HS-5 (cell line): Measurements from ENCODE around the gene SLC13A2.

Experiments
- DNase-seq: peaks from one replicate; pipeline ENCODE4 v3.0.0-alpha.2; 2012; ENCODE audit warnings: low read depth

The SLC13A2 gene

DNA sequence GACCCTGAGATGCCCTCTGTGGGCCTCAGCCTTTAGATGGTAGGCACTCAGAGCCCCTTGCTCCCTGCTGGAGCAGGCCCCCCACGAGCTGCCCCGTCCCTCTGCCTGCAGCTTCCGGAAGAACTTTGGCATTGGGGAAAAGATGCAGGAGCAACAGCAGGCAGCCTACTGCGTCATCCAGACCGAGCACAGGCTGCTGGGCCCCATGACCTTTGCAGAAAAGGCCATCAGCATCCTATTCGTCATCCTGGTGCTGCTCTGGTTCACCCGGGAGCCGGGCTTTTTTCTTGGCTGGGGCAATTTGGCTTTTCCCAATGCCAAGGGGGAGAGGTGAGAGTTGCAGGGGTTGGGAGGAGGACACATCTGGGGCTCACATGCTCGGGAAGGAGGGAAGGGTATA lies 20.0 kb downstream of the SLC13A2 start:
- DNase-seq: no peak

DNA sequence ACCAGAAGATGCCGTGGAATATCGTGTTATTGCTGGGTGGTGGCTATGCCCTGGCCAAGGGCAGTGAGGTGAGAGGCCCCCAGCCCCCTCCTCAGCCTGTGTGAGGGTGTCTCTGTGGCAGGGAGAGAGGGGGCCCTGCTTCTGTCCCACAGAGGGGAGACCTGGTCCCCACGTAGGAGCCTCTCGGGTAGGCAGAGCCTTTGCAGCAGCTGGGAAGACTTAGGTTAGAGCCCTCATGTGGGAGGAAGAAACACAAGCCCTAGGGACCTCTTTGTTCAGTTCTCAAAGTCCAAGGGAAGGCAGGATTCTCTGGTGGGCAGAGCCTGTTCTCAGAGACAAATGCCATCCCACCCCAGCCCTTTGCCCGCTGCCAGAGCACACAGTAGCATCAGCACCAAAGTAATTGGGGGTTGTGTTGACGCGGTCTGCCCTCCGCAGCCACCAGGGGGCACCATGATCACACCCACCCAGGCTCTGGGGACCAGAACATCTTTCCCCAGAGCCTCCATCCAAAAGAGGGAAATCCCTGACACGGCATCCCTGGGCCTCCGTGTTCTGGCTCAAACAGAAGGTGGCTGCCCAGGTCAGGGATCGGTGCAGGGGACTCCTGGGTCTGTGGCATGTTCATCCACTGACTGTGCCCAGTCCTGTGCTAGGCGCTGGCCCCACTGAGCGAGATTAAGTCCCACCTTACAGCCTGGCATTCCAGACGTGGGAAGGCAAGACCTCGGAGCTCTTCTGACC lies 21.2 kb downstream of the SLC13A2 start:
- DNase-seq: no peak

DNA sequence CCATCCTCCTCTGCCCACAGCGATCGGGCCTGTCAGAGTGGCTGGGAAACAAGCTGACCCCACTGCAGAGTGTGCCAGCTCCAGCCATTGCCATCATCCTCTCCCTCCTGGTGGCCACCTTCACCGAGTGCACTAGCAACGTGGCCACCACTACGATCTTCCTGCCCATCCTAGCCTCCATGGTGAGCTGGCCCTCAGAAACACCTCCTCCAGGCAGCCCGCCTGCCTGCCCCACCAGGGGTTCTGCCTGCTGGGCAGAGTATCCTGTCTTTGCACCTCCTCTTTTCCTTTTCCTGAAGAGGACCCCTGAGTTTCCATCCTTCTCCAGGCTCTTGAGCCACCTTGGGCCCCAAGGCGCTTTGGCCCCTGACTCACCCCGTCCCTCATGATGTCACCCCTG lies 22.2 kb downstream of the SLC13A2 start:
- DNase-seq: no peak

DNA sequence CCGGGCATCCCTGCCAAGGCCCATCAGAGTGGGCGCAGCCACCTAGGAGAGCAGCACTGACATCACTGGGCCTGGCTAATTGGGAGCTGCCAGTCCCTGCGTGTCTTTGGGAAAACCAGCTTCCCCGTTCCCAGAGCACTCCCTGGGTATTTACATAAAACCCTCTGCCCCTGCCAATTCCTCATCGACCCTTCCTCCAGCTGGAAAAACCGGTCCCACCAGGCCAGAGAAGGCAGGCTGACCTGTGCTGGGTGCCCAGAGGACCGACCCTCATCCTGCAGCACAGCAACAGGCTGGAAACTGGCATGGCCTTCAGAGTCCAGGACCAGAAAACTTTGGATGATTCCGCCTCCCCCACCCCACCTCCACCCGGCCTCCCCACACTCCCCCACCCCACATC lies 24.5 kb downstream of the SLC13A2 start:
- no peak for DNase-seq

DNA sequence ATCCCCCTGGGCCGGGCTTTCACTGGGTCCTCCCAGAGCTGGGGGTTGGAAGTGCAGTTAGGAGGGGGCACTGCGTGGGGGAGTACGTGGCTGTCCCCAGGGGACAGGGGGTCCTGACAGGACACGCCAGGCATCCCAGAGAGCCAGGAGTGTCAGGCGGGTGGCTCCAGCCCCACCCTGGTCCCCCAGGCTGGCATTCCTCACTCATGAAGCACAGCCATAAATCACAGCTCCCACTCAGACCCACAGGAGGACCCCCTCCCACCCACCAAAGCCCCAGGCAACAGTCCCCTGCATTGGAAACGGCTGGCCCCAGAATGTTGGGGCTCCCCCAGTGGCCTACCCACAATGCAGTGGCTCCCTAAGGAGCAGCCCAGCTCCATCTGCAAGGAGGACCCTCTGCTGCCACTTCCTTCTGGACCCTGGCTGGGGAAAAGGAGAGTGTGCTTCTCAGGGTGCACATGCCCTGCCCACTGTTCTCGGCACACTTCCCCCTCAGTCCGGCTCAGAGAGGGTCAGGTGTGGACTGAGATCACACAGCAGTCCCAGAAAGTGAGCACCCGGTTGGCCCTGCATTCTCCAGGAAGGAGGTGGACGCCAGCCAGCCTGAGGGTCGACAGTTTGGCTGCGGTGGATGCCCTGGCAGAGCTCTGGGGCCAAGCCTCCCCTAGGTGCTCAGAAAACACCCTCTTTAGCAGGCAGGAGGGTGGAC lies 25.4 kb downstream of the SLC13A2 start:
- DNase-seq: no peak

DNA sequence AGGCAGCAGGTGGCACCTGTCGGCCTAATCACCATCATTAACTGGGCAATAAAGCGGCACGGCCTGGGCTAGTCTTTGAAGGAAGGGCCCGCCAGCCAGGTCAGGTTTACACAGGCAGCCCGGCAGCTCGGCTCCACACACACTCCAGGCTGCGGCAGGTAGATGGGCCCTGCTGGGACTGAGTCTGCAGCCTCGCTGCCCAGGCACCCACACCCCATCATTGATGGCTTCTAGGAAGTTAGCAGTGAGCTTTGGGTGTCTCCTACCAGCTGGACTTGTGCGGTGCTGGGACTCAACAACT lies 25.9 kb downstream of the SLC13A2 start:
- no peak for DNase-seq

DNA sequence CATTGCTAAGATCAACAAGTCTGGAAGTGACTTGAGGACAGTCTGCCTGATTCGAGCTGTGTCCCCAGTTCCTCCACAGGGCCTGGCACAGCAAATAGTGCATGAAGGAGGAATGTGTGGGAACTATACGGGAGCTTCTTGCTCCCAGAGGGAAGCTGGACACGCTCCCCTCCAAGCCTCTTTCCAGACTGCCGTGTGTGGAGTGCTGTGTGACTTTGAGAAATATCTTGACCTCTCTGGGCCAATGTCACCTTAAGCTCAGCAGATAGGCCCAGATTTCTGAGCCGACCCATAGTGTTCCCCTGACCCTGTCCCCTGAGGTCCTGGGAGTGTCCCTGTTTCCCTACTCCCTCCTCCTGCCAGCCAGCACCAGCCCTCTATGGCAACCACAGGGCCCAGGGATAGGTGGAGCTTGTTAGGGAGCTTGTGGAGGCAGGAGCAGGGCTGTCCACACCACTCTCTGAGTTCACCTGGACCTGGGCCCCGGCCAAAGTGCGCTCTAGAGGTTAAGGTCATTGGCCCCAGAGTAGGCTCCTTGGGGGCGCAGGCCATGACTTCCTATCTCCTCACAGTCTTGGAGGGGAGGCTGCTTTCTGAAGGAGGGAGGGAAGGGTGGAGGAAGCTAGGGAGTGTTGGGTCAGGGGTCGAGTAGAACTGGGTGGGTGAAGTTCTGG lies 26.4 kb downstream of the SLC13A2 start:
- DNase-seq: no peak

DNA sequence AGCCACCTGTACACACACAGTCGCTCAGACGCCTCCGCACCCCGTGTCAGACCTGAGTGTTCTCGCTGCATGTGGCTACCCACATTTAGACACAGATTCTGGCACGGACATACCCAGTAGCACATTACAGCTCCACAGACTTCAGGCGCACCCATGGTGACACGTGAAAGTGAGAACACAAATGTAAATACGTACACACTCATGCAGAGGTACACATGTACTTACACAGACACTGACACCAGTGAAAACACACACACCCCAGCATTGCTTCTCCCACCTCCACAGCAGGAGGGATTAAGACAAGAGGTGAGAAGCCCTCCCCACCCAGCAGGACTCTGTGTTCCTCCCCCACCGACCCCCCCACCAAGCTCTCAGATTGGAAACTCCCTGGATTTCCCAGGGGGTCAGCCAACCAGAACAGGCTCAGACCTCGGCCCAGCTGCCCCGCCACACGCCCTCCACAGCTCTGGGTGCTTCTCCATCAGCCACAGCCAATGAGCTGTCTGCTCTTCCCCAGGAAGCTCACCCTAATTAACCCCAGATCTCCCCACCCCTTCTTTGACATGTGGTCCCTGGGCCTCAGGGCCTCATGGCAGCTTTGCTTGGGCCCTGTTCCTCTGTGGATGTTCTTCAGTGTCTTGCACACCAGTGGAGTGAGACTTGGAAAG lies 27.4 kb downstream of the SLC13A2 start:
- no peak for DNase-seq

DNA sequence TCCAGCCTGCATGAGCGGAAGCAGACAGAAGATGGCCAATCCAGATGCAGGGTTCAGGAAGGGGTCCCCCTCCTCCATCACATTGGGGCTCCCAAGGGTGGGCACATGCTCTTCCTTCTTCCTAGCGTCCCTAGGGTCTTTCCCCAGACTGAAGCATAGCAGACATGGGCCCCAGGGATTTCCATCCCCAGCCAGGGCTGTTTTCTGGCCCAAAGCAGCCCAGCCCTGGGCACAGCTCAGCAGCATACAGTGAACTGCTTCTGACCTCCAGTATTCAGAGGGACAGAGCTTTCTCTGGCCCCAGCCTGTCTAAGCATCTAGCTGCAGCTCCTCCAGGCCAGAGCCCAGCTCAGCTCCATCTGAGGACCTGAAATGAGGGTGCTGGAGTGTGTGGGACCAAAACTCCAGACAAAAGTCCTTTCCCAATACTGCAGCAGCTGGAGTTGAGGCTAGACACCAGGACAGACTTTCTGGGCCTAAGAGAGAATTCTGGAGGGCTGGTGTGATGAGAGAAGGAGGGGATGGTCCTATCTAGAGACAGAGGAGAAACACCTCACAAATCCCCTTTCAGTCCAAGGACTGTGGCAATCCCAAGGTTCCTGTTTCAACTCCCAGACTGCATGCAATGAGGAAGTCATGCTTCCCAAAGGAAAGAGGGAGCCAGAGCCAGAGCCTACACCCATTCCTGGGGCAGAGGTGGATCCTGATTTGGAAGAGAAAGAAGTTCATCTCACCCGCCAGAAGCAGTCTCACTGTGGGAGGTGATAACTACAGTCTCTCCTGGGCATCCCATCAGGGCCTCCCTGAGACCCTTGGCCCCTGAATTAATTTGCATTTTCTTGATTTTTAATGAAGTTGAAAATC lies 28.2 kb downstream of the SLC13A2 start:
- DNase-seq: no peak

DNA sequence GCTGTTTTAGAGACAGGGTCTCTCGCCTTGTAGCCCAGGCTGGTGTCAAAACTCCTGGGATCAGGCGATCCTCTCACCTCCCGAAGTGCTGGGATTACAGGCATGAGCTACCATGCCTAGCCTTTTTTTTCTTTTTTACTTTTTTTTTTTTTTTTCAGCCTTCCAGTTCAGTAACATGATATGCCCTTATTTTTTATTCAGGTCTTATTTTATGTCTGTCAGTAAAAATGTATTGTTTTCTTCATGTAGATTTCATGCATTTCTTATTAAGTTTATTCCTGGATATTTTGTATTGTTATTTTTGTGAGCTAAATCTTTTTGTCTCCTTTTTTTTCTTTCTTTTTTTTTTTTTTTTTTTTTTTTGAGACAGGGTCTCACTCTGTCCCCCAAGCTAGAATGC lies 30.0 kb downstream of the SLC13A2 start:
- DNase-seq: no peak

DNA sequence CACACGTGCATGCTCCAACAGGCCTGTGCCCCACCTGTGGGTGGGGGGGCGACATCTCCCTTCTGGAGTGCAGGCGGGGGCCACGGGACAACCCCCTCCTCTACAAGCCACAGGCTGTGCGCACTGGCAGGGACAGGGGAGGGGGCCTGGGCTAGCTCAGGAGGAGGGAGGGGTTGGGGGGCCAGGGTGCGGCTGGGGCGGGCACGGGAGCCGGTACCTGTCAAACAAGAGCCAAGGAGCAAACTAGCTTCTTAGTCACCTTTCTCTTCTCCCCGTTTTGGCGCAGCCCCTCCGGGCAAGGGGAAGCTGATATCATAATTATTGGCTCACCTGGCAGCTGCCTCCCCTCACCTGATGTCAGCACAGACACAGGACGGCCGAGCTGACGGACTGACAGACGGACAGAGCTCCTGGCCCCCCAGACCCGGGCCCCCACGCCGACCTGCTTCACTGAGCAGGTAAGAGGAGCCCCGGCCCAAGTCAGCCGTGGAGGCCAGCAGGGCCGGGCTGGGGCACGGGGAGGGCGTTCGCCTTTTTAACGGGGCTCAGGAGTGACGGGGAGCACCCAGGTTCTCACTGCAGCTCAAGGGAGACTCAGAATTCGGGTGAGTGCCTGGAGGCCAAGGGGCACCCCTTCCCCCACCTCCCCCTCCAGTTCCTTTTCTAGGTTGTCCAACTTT lies 32.7 kb downstream of the SLC13A2 start, which contains the start of gene FOXN1:
Gene FOXN1, plus strand, starts transcription at position 363 of the 680 bp plus-strand sequence. CDS start 17,622 bp downstream, outside the sequence.
- DNase-seq: no peak

DNA sequence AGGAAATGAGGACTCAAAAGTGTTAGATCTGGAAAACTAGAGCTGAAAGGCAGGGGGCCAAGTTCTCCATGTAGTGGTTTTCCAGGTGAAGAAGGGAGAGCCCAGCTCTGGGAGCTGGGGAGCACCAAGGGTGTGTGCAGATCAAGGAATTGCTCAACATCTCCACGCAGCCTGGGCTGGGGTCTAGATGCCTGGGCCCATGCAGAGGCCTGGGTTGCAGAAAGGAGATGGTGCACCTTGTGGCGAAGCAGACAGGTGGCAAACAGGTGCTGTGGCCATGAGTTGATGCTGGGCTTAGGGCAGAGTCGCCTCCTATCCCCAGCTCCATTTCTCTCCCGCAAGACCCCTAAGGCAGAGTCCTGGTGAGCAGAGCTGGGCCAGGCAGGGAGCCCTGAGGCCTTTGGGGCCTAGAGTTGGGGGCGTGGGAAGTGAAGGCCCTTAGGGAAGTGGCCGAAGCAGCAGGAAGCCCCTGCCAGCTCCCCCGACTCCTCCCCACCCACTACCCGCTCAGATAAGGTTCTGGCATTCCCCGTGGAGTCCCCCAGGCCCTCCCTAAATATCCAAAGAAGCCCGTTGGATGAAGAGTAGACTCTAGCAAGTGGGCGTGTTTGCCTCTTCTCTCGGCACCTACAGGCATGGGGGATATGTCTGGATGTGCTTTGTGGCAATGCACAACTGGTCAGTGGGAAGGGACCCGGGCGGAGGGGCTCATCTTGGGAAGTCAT lies 33.5 kb downstream of the SLC13A2 start:
- no peak for DNase-seq

DNA sequence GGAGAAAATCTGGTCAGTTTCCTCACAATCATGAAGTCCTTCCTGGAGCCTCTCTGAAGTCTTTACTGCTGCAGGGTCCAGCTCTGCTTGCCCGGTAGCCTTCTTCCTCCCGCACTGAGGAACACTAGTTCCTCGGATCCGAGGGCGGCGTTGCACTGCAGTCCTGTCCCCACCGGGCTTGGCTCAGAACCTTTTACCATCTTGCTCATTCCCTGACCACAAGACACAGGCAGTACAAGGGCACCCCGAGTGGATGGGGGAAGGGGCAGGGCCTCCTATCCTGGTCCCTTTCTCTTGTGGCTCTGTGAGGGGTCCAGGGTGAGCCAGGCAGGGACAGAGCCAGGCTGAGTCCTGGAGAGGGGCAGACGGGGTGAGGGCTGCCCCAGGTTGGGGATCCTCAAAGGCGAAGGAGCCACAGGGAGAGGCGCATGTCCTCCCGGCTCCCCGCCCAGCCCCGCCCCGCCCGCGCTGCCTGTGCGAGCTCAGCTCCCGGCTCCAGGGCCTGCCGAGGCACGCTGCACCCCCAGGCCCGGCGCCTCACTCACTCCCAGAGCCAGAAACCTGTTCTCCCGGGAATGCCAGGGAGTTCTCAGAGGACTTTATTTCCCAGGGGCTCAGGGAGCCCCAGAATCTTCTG lies 34.2 kb downstream of the SLC13A2 start:
- no peak for DNase-seq

DNA sequence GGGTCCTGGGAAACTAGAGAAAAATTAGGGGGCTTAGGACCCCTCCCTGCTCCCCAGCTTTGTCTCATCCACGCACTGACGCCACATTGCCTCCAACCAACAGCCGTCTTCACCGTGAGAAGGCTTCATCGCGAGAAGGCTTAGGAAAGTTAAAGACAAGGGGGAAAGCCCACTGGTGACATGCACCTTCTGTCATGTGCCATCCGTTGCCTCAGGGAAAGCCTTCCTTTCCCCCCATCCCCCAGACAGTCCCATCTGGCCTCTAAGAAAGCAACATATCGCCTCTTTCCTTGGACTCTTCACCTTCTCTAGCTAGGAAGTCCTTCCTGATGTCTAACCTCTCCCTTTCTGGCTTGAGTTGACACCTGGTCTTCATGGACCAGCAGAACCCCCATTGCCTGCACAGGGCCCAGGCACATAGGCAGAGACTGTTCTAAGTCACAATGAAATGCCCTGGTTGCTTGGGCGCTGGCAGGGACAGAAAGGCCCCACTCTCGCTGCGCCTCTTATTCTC lies 34.8 kb downstream of the SLC13A2 start:
- DNase-seq: no peak

DNA sequence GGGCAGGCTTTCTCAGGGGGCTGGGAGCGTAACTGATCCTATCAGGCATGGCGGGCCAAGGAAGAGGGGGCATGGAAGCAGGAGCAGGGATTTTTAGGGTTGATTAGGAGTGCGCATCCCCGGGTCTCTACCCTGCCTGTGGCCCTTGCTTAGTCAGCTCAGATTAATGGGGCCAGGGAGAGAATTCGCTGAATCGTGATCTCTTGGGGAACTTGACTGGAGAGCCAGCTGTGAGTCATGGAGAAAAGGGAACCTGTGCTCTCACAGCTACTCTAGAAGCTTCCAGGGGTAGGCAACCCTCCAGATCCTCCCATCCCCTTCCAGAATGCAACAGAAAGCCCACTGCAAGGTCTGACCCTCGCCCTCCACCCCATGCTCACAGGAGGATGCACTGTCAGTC lies 36.3 kb downstream of the SLC13A2 start:
- no peak for DNase-seq

DNA sequence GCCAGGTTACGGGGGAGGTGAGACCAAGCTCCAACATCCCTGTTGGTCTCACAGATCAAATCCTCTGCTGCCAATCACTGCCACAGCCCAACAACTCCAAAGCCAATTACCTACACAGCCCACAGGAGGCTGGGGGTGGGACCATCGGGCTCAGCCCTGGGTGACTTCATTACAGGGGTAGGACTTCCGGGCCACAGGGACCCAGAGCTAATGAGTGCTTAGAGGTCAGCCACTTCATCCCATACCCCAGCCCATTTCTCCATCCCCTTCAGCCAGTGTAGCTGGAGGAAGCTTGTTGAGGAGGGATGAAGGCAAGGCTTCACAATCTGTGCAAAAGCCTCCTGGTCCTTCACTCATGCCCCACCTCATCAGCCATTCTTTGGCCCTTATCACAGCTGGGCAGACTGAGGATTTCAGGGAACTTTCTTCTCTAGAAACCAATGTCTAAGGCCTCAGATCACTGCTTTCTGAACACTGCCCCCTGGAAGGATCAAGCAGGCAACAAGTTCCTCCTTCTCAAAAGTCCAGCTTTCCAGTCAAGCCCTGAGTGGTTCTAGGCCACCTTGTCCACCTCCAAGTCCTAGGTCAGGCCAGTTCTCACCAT lies 38.5 kb downstream of the SLC13A2 start:
- no peak for DNase-seq

DNA sequence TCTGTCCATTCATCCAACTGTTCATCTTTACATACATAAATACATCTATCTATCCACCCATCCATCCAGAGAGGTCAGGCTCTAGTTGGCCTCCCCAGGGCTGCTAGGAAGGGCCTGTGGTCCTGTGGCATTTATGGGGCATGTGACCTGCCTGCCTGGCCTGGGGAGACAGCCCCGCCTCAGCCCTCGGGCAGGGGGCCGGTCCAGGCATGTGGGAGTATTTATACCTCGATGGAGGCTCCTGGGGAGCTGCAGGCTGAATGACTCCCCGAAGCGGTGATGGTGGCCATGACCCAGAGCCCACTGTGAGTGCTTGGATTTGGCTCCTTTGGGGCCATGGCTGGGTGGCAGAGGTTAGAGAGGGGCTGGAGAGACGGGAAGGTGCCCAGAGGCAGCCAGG lies 40.0 kb downstream of the SLC13A2 start:
- DNase-seq: no peak

DNA sequence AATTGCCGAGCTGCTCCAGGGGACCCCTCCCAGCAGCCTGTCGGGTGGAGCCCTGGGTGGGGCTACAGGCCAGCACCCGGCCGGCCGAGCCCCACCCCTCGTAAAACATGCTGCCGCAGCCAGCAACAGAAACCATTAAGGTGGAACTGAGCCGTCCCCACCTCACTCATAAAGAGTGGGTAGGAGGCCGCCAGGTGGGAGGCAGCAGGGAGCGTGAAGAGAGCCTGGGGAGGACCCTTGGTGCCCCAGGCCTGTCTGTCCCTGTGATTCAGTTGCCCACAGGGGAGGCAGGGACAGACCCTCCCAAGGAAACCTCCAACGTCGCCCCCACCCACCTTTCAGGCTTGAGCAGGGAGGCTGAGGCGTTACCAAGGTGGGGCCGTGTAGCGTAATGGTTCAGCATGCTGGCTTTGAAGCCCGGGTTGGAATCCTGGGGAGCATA lies 41.1 kb downstream of the SLC13A2 start:
- DNase-seq: no peak

DNA sequence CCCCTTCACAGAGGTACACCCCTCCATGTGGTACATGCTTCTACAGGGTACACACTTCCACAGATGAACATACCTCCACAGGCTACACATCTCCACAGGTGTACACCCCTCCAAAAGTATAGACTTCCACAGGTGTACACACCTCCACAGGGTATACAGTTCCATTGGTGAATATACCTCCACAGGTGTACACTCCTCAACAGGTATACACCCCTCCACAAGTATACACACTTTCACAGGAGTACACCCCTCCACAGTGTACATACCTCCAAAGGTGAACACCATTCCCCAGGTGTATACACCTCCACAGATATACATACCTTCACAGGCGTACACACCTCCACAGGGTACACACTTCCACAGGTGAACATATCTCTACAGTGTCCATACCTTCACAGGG lies 42.1 kb downstream of the SLC13A2 start:
- no peak for DNase-seq
